ENCODE results near the gene PRR12.

Gene PRR12

GRCh38 chr19:49643466-49643865, 52.5 kb downstream of the PRR12 start:
- no peak for DNase-seq (ENCODE audit: low read depth in 2 of 2)
- TF ChIP-seq CTCF (IDR thresholded peaks at IDR 0.05; ENCODE audit: low read depth, low read length) = no peak
- peak overlapping the region in 1 of 2 donors; percentile 99 for H3K4me3 ChIP-seq (replicated peaks in 1 of 2; ENCODE audit: low read depth in 2 of 2, low read length in 2 of 2)

GRCh38 chr19:49645592-49645991, 54.6 kb downstream of the PRR12 start:
- H3K4me3 ChIP-seq (replicated peaks in 1 of 2; ENCODE audit: low read depth in 2 of 2, low read length in 2 of 2) = no peak overlapping the region
- no peak for DNase-seq (ENCODE audit: low read depth in 2 of 2)
- no peak for TF ChIP-seq CTCF (IDR thresholded peaks at IDR 0.05; ENCODE audit: low read depth, low read length)

- TF ChIP-seq CTCF (IDR thresholded peaks at IDR 0.05; ENCODE audit: low read depth, low read length) = no peak
- H3K4me3 ChIP-seq (replicated peaks in 1 of 2; ENCODE audit: low read depth in 2 of 2, low read length in 2 of 2) = no peak overlapping the region
- no peak for DNase-seq (ENCODE audit: low read depth in 2 of 2)
Observed at GRCh38 chr19:49645995-49646394, 55.0 kb downstream of the PRR12 start.

GRCh38 chr19:49646586-49646985, 55.6 kb downstream of the PRR12 start:
- no peak for TF ChIP-seq CTCF (IDR thresholded peaks at IDR 0.05; ENCODE audit: low read depth, low read length)
- DNase-seq (ENCODE audit: low read depth in 2 of 2) = no peak
- no peak overlapping the region for H3K4me3 ChIP-seq (replicated peaks in 1 of 2; ENCODE audit: low read depth in 2 of 2, low read length in 2 of 2)

- H3K4me3 ChIP-seq (replicated peaks in 1 of 2; ENCODE audit: low read depth in 2 of 2, low read length in 2 of 2) = no peak overlapping the region
- TF ChIP-seq CTCF (IDR thresholded peaks at IDR 0.05; ENCODE audit: low read depth, low read length) = no peak
- no peak for DNase-seq (ENCODE audit: low read depth in 2 of 2)
Observed at GRCh38 chr19:49651029-49651819, 60.2 kb downstream of the PRR12 start.

GRCh38 chr19:49651820-49652550, 61.0 kb downstream of the PRR12 start:
- no peak for DNase-seq (ENCODE audit: low read depth in 2 of 2)
- no peak for TF ChIP-seq CTCF (IDR thresholded peaks at IDR 0.05; ENCODE audit: low read depth, low read length)
- H3K4me3 ChIP-seq (replicated peaks in 1 of 2; ENCODE audit: low read depth in 2 of 2, low read length in 2 of 2) = no peak overlapping the region
